ENCODE results near the gene APOL6. TPM values are rescaled to one million over a fixed set of nuclear protein-coding genes. Genes with fewer than 3 reads are reported as not detected.
"Not testable (repeated sequence)": the region's sequence is repeated elsewhere in the genome, so short reads cannot be mapped to it uniquely, and the experiment has no call there.

The APOL6 gene
- total RNA-seq, 1 donor from 2014 or later = 27.0 TPM

- DNase-seq (ENCODE audit: low spot score) = no peak
Measured at GRCh38 chr22:35677460-35678187, 29.4 kb downstream of the APOL6 start.

- DNase-seq (ENCODE audit: low spot score) = no peak
Measured at GRCh38 chr22:35678836-35679235, 30.6 kb downstream of the APOL6 start.

GRCh38 chr22:35679492-35679891 lies 31.2 kb downstream of the APOL6 start:
- DNase-seq (ENCODE audit: low spot score) = not testable (repeated sequence)

- DNase-seq (ENCODE audit: low spot score) = no peak
Measured at GRCh38 chr22:35681454-35682052, 33.3 kb downstream of the APOL6 start.

DNA sequence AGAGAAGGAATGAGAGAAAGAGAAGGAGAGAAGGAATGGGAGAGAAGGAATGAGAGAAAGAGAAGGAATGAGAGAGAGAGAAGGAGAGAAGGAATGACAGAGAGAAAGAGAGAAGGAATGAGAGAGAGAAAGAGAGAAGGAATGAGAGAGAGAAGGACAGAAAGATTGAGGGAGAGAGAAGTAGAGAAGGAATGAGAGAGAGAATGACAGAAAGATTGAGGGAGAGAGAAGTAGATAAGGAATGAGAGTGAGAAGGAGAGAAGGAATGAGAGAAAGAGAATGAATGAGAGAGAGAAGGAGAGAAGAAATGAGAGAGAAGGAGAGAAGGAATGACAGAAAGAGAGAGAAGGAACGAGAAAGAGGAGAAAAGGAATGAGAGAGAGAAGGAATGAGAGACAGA lies 35.3 kb downstream of the APOL6 start:
- no peak for DNase-seq (ENCODE audit: low spot score)

DNA sequence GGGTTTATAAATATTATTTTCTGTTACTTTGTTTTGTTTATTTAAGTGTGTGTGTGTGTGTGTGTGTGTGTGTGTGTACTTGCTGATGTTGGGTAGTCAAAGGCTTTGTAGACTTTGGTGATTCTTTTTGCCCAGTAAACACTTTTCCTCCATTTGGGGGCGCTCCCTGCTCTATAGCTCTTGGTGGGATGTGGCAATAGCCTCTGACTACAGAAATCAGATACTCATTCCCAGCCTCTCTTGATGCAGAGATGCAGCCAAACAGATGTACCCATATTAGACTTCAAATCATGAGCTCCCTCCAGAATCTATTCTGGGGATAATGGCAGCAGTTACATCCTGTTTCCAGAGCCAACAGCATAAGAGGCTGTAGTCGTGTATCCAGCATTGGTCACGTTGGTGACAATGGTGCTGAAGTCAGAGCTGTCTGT lies 36.0 kb downstream of the APOL6 start:
- DNase-seq (ENCODE audit: low spot score) = peak; percentile 21

DNA sequence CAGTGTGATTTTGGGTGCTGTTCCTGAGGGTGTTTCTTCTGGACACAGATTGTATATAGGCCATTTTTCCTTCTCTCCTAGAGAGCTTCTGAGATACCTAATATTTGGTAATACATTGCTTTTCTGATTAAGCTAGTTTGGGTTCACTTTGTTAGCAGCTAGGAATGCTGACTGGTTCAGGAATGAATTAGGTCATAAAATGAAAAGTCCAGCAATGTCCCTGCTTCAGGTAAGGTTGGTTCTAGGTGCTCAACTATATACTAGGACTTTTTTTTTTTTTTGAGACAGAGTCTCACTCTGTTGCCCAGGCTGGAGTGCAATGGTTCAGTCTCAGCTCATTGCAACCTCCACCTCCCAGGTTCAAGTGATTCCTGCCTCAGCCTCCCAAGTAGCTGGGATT lies 36.5 kb downstream of the APOL6 start:
- DNase-seq (ENCODE audit: low spot score) = no peak

DNA sequence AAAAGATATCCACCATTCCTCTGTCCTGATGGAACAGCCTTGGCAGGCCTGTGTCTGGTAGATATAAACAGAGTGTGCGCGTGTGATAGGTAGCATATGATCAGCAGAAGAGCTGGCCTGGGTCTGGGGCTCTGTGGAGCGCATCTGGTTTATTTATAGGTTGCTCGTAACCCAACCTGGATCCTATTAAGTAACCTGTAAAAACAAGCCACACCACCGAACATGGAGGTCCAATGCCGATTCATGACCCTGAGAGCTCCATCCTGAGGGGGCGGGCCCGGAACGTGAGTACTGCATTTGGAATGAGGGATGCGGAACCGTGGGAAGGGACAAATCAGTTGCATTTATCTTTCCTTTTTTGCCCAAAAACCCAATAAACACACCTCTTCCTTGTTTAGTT lies 37.5 kb downstream of the APOL6 start:
- no peak for DNase-seq (ENCODE audit: low spot score)

DNA sequence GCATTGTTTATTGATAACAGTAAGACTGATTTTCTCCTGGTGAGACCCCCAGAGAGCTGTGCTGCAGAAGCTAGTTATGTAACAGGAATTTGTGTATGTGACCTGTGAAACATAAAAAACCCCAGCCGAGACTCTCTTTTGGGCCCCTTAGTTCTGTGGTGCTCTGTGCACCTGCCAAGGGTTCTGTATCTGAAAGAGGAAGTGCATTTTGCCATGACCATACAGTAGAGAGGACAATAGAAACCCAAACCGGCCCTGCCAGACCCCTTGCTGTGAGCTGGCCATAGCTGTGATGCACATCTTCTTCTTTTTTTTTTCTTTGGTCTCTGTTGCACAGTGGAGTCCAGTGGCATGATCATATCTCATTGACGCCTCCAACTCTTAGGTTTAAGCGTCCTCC lies 38.1 kb downstream of the APOL6 start:
- DNase-seq (ENCODE audit: low spot score) = no peak

DNA sequence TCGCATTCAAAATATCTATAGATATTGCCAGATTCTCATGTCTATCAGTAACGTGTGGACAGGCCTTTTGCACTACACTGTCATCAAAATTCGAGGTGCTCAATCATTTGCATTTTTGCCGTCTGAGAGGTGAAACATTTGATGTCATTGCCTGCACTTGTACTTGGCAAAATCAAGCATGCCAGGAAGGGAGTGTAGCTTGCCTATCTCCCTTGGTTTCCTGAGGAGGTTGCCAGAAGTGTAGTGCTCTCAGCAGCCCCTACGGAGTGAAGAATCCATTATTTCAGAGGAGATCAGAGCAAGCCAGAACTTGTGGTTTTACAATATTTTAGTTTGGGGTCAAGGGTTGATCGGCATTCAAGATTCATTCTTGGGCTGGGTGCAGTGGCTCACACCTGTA lies 39.2 kb downstream of the APOL6 start:
- DNase-seq (ENCODE audit: low spot score) = no peak

- no peak for DNase-seq (ENCODE audit: low spot score)
Measured at GRCh38 chr22:35688913-35689675, 40.8 kb downstream of the APOL6 start.

- DNase-seq (ENCODE audit: low spot score) = no peak
Measured at GRCh38 chr22:35690001-35690400, 41.8 kb downstream of the APOL6 start.

- DNase-seq (ENCODE audit: low spot score) = no peak
Measured at GRCh38 chr22:35695202-35695601, 47.0 kb downstream of the APOL6 start.

DNA sequence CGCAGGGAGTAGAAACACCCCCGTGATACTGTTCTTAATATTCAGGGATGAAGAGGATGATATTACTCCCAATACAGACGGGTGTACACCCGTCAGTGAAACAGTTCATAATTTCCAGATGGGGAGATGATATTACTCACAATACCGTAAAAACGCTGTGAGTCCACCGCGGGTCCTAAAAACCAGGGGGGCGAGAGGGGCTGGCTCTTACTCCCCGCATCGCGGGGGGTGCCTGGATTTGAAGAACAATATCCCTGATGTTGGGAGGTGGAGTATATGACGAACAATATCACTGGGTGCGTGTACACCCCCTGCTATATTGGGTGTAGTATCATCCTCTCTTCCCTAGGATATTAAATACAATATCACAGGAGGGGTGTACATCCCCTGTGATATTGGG lies 48.9 kb downstream of the APOL6 start:
- DNase-seq (ENCODE audit: low spot score) = no peak

- not testable (repeated sequence) for DNase-seq (ENCODE audit: low spot score)
Measured at GRCh38 chr22:35699852-35700251, 51.6 kb downstream of the APOL6 start.

GRCh38 chr22:35703861-35704584 lies 55.8 kb downstream of the APOL6 start:
- no peak for DNase-seq (ENCODE audit: low spot score)

GRCh38 chr22:35705141-35705540 lies 56.9 kb downstream of the APOL6 start:
- no peak for DNase-seq (ENCODE audit: low spot score)

DNA sequence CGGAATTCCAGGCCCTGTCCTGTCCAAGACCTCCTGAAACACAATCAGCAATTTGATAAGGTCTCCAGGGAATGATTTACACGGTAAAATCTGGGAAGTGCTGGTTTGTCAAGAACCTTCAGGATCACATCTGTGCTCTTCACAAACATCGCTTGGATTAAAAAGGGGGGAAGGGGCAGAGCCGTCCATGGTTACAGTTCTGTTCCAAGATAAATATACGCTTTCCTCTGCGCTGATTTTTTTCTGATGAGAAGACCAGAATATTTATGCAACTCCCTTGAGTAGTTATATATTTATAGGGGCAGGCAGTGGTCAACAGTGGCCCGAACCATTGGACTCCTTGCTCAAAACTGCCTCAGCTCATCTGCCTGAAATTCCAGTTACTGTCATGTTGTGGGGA lies 60.2 kb downstream of the APOL6 start:
- DNase-seq (ENCODE audit: low spot score) = no peak

DNA sequence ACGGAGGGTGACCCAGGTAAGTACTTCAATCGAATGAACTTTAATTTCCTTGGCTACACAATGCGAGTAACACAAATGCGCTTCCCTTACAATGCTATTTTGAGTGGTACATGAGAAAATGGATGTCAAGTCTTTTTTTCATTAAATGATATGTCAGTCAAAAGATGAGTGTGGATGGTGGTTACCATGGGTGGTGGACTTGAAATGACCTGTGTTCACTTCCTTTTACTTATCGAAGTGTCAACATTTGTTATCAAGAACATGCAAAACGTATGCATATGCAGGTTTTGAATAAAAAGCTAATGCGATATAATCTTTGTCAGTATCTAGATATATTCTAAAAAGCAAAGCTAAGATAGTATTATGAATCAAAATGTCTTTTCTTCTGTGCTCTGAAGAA lies 60.7 kb downstream of the APOL6 start:
- no peak for DNase-seq (ENCODE audit: low spot score)

DNA sequence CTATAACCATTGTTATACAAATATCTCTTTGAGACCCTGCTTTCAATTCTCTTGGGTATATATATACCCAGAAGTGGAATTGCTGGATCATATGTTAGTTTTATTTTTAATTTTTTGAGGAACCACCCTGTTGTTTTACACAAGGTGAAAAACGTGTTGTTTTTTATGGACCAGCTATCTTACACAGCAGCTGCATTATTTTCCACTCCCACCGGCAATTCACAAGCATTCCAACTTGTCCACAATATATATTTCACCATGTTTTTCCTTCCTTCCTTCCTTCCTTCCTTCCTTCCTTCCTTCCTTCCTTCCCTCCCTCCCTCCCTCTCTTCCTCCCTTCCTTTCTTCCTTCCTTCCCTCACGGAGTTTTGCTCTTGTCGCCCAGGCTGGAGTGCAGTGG lies 63.1 kb downstream of the APOL6 start:
- no peak for DNase-seq (ENCODE audit: low spot score)

DNA sequence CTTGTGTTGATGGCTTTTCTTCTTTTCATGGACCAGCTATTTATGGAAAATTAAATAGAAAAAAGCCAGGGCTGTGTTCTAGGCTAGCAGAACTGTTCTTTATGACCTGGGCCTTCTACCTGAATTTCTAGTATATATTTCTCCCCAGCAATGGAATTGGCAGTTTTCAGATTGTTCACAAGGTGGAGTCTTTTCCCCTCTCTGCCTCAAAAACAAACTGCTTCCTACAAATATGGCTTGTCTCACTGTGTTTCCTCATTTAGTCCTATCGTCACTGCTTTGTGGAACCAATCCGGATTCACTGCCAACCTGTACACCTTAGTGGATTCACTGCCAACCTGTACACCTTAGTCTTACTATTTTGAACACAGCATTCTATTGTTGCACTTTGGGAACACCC lies 64.4 kb downstream of the APOL6 start:
- DNase-seq (ENCODE audit: low spot score) = no peak

DNA sequence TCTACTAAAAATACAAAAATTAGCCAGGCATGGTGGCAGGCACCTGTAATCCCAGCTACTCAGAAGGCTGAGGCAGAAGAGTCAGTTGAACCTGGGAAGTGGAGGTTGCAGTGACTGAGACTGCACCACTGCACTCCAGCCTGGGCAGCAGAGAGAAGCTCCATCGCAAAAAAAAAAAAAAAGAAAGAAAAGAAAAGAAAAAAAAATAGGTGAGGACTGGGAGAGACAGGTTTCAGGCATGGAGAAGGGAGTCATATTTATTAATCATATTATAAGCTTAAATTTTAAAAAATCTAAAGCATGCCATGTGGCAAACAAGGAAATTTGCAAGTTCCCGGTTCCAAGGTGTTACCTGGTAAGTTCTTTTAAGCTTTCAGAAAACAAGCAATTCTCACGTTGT lies 69.3 kb downstream of the APOL6 start, which contains the start of gene APOL5:
Gene APOL5, plus strand, starts transcription at position 301 of the 400 bp plus-strand sequence. Its CDS starts 0 bp downstream, at position 301.
- DNase-seq (ENCODE audit: low spot score) = no peak
